Esophagus squamous epithelium (tissue), 5 donors: ENCODE measurements around the gene ASAP2. TPM values are rescaled to one million over a fixed set of nuclear protein-coding genes. Genes with fewer than 3 reads are reported as not detected.

Source experiments
- DNase-seq: peaks from one replicate; lab custom pipeline; 2025; lab: John Stamatoyannopoulos, UW
- H3K27ac ChIP-seq, 4 donors: fragments of 200-600 bp; sonication (generic); one replicate each; pipeline ENCODE4 v1.5.1; 2016 to 2019; ENCODE audit warnings: mild to moderate bottlenecking in 1 of 4
- H3K27me3 ChIP-seq, 4 donors: fragments of 200-600 bp; sonication (generic); 1 replicate in 3 of 4; 2 replicates in 1 of 4; pipeline versions ENCODE4 v1.5.1 to v1.6.0; 2017 to 2021; ENCODE audit warnings: antibody characterized with exemption in 1 of 4
- H3K36me3 ChIP-seq, 3 donors: fragments of 200-600 bp; sonication (generic); one replicate each; pipeline ENCODE4 v1.5.1; 2016 to 2019
- H3K4me1 ChIP-seq, 3 donors: fragments of 200-600 bp; sonication (generic); one replicate each; pipeline ENCODE4 v1.5.1; 2017 to 2019
- H3K4me3 ChIP-seq, 4 donors: fragments of 200-600 bp; sonication (generic); 1 replicate in 3 of 4; 2 replicates in 1 of 4; pipeline ENCODE4 v1.5.1; 2016 to 2019; ENCODE audit warnings: mild to moderate bottlenecking in 2 of 4, moderate library complexity in 1 of 4
- H3K9me3 ChIP-seq, 3 donors: fragments of 200-600 bp; sonication (generic); one replicate each; pipeline ENCODE4 v1.5.1; 2016 to 2019
- CTCF ChIP-seq, 6 experiments: fragments of 450-650 bp in 4 of 6; fragments of 200-600 bp in 2 of 6; sonication (generic) in 2 of 6; IDR thresholded peaks; one replicate each; pipeline ENCODE4 v1.5.1; 2016 to 2019; ENCODE audit warnings: antibody characterized with exemption in 6 of 6, mild to moderate bottlenecking in 4 of 6, moderate library complexity in 4 of 6
- POLR2A ChIP-seq, 4 donors: fragments of 450-650 bp; IDR thresholded peaks; one replicate each; pipeline ENCODE4 v1.6.1; 2017; ENCODE audit warnings: antibody characterized with exemption in 4 of 4, mild to moderate bottlenecking in 4 of 4, moderate library complexity in 3 of 4
- whole genome bisulfite sequencing, 2 donors: methylation state at CpG; one replicate each; pipeline ENCODE4 v1.1.5; 2018; 5-methylcytosine and 5-hydroxymethylcytosine counted together
- intact Hi-C: fragments of 100-400 bp; cut with DNase I; formaldehyde crosslinking; loops from one replicate; pipeline ENCODE4 v1.15.0; 2022
- total RNA-seq, 4 donors: library from RNA; depleted of rRNA; stranded (reverse); fragments of >200 nt; gene quantifications; one replicate each; pipeline ENCODE4 v1.1.0, GENCODE V29; 2016
- donor health status: DM: yes; HTN: yes; CAD: no.

Gene ASAP2
- total RNA-seq, 4 donors from 2014 or later = 3.3 to 15.3 (median 6.9) TPM

GRCh38 chr2:9406529-9407362 lies 200.1 kb downstream of the ASAP2 start:
- H3K9me3 ChIP-seq = no peaks in the 10 kb centered on the region

DNA sequence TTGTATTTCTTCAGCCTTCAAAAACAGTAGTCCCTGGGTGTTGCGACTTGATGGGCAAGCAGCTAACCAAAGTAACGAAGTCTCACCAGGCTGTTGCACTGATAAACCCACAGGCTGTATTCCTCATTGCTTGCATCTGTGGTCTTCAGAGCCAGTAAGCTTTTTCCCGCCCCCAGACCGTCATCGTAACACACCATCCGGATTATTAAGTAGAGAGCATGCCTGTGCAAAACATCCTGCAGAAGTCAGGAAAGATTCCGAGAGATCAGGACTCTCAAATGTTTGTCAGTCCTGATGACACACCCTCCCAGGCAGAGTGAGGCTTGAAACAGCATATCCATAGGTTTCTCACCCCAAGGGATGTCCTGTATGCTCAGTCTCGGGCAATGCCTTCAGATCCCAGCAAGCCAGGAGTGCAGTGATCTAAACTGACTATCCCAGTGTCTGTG lies 200.8 kb downstream of the ASAP2 start:
- H3K4me1 ChIP-seq = peaks cover 0 to 39% (median 16%) of the 10 kb centered on the region in 3 donors

More at GRCh38 chr2:9406529-9407362, 200.1 kb downstream of the ASAP2 start:
- 58 to 61% methylated on average over 13 of the region's 13 CpGs for WGBS, 2 donors
- Histone ChIP-seq H3K4me1 (peaks cover 0 to 39% (median 16%) of the 10 kb centered on the region in 3 donors), H3K27ac (peak overlapping the region in 3 of 4 donors; percentile 1 to 50 (median 6)), H3K27me3 (no peaks in the 10 kb centered on the region), H3K4me3 (no peak overlapping the region), H3K36me3 (peaks cover 0 to 88% (median 5%) of the 10 kb centered on the region in 3 donors)
- intact Hi-C loops = no loop called here
- DNase-seq = no peak
- no peak for TF ChIP-seq CTCF (IDR thresholded peaks at IDR 0.05)
- no peak for TF ChIP-seq POLR2A (IDR thresholded peaks at IDR 0.05)

GRCh38 chr2:9408641-9409151 lies 202.1 kb downstream of the ASAP2 start:
- Histone ChIP-seq H3K9me3 (no peaks in the 10 kb centered on the region), H3K27ac (peak overlapping the region in 2 of 4 donors; percentile 26), H3K4me1 (peaks cover 0 to 36% (median 16%) of the 10 kb centered on the region in 3 donors), H3K27me3 (no peaks in the 10 kb centered on the region), H3K4me3 (no peak overlapping the region), H3K36me3 (peaks cover 0 to 88% (median 5%) of the 10 kb centered on the region in 3 donors)
- DNase-seq = no peak
- intact Hi-C loops = no loop called here
- WGBS, 2 donors = 42 to 60% methylated on average over 6 to 8 of the region's 9 CpGs
- TF ChIP-seq POLR2A (IDR thresholded peaks at IDR 0.05) (no peak), CTCF (IDR thresholded peaks at IDR 0.05) (no peak)

More for the DNA sequence above, 200.8 kb downstream of the ASAP2 start:
- DNase-seq = no peak
- TF ChIP-seq POLR2A (IDR thresholded peaks at IDR 0.05) = no peak
- TF ChIP-seq CTCF (IDR thresholded peaks at IDR 0.05) = no peak
- Histone ChIP-seq H3K36me3 (peaks cover 0 to 88% (median 5%) of the 10 kb centered on the region in 3 donors), H3K27ac (peak overlapping the region in 3 of 4 donors; percentile 1 to 50 (median 6)), H3K27me3 (no peaks in the 10 kb centered on the region), H3K9me3 (no peaks in the 10 kb centered on the region), H3K4me3 (no peak overlapping the region)
- WGBS, 2 donors = 32 to 48% methylated on average over 7 to 8 of the region's 8 CpGs
- intact Hi-C loops = no loop called here

DNA sequence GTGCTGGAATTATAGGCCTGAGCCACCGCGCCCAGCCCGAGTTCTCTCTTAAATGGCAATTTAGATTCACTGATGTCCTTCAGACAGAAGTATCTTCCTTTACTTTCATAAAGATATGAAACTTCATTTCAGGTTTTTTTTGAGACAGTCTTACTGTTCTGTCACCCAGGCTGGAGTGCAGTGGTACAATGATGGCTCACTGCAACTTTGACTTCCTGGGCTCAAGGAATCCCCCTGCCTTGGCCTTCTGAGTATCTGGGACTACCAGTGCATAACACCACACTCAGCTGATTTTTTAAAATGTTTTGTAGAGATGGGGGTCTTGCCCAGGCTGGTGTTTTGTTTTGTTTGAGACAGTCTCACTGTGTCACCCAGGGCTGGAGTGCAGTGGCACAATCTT lies 203.5 kb downstream of the ASAP2 start:
- TF ChIP-seq POLR2A (IDR thresholded peaks at IDR 0.05) = no peak
- no peak for TF ChIP-seq CTCF (IDR thresholded peaks at IDR 0.05)
- intact Hi-C loops = no loop called here
- H3K27ac ChIP-seq = no peak overlapping the region
- H3K27me3 ChIP-seq = no peaks in the 10 kb centered on the region
- H3K4me1 ChIP-seq = peaks cover 0 to 27% (median 14%) of the 10 kb centered on the region in 3 donors
- no peak for DNase-seq
- no peaks in the 10 kb centered on the region for H3K9me3 ChIP-seq
- 97% methylated on average over 3 of the region's 3 CpGs for WGBS, 2 donors
- H3K36me3 ChIP-seq = peaks cover 0 to 89% (median 5%) of the 10 kb centered on the region in 3 donors
- no peak overlapping the region for H3K4me3 ChIP-seq

- peaks cover 0 to 93% (median 5%) of the 10 kb centered on the region in 3 donors for H3K36me3 ChIP-seq
- no peak overlapping the region for H3K4me3 ChIP-seq
- 81% methylated on average over 7 of the region's 7 CpGs for WGBS, 2 donors
- peaks cover 0 to 15% (median 6%) of the 10 kb centered on the region in 3 donors for H3K4me1 ChIP-seq
- TF ChIP-seq POLR2A (IDR thresholded peaks at IDR 0.05) (no peak), CTCF (IDR thresholded peaks at IDR 0.05) (no peak)
- intact Hi-C loops = no loop called here
- H3K9me3 ChIP-seq = no peaks in the 10 kb centered on the region
- H3K27ac ChIP-seq = no peak overlapping the region
- no peak for DNase-seq
- no peaks in the 10 kb centered on the region for H3K27me3 ChIP-seq
Observed at GRCh38 chr2:9412781-9413180, 206.2 kb downstream of the ASAP2 start.
